Esophagus muscularis mucosa (tissue), 4 donors: ENCODE measurements around the gene RYR2. TPM values are rescaled to one million over a fixed set of nuclear protein-coding genes. Genes with fewer than 3 reads are reported as not detected.
A peak's percentile ranks its signal among the peaks of the same experiment; 100 is the strongest.

Experiments
- DNase-seq: peaks from one replicate; pipeline ENCODE4 v3.0.0-alpha.2; 2017; ENCODE audit errors: extremely low spot score
- H3K27ac ChIP-seq, 4 donors: fragments of 200-600 bp; sonication (generic); replicated peaks in 1 of 4; 1 replicate in 3 of 4; 2 replicates in 1 of 4; pipeline ENCODE4 v1.5.1; 2016 to 2019; ENCODE audit warnings: mild to moderate bottlenecking in 1 of 4
- H3K27me3 ChIP-seq, 4 donors: fragments of 200-600 bp; sonication (generic); one replicate each; pipeline versions ENCODE4 v1.5.1 to v1.6.0; 2016 to 2019
- H3K36me3 ChIP-seq, 4 donors: fragments of 200-600 bp; sonication (generic); one replicate each; pipeline ENCODE4 v1.5.1; 2016 to 2019
- H3K4me1 ChIP-seq, 4 donors: fragments of 200-600 bp; sonication (generic); one replicate each; pipeline ENCODE4 v1.5.1; 2016 to 2019
- H3K4me3 ChIP-seq, 4 donors: fragments of 200-600 bp; sonication (generic); 1 replicate in 2 of 4; 2 replicates in 2 of 4; pipeline ENCODE4 v1.5.1; 2016 to 2019; ENCODE audit warnings: mild to moderate bottlenecking in 4 of 4, moderate library complexity in 1 of 4
- H3K9me3 ChIP-seq, 4 donors: fragments of 200-600 bp; sonication (generic); 1 replicate in 3 of 4; 2 replicates in 1 of 4; pipeline ENCODE4 v1.5.1; 2016 to 2019
- EP300 ChIP-seq: sonication (generic); formaldehyde crosslinking; IDR thresholded peaks from one replicate; pipeline ENCODE4 v1.6.1; 2017; ENCODE audit warnings: antibody characterized with exemption
- POLR2A ChIP-seq: fragments of 450-650 bp; IDR thresholded peaks from one replicate; pipeline ENCODE4 v1.6.1; 2017; ENCODE audit warnings: antibody characterized with exemption, moderate library complexity, mild to moderate bottlenecking, low read depth
- POLR2AphosphoS5 ChIP-seq, 2 donors: sonication (generic); formaldehyde crosslinking; IDR thresholded peaks; one replicate each; pipeline ENCODE4 v1.6.1; 2017; ENCODE audit warnings: antibody characterized with exemption in 2 of 2
- WGBS: methylation state at CpG from one replicate; pipeline ENCODE4 v1.1.5; 2018; 5-methylcytosine and 5-hydroxymethylcytosine counted together
- intact Hi-C: fragments of 100-400 bp; cut with DNase I; formaldehyde crosslinking; loops from one replicate; pipeline ENCODE4 v1.15.1; 2023
- total RNA-seq, 4 donors: library from RNA; depleted of rRNA; stranded (reverse); fragments of >200 nt; gene quantifications; one replicate each; pipeline versions ENCODE4 v1.1.0 to v1.2.1, GENCODE V29; 2016
- TF ChIP-seq, protein P1 (sequence below), 3 experiments: fragments of 200-600 bp in 2 of 3; fragments of 450-650 bp in 1 of 3; sonication (generic) in 2 of 3; IDR thresholded peaks; one replicate each; pipeline ENCODE4 v1.5.1; 2017 to 2019; ENCODE audit warnings: antibody characterized with exemption in 3 of 3, mild to moderate bottlenecking in 2 of 3, moderate library complexity in 1 of 3

RYR2 gene
- total RNA-seq, 4 donors from 2014 or later = 29.8 to 56.3 (median 38.9) TPM

GRCh38 chr1:237219751-237220642 lies 178.0 kb downstream of the RYR2 start:
- no peaks in the 10 kb centered on the region for H3K9me3 ChIP-seq
- peaks cover 18 to 39% (median 26%) of the 10 kb centered on the region in 4 donors for H3K4me1 ChIP-seq
- TF ChIP-seq POLR2AphosphoS5 (IDR thresholded peaks at IDR 0.05) = no peak
- TF ChIP-seq POLR2A = no peak
- TF ChIP-seq, protein P1, sequence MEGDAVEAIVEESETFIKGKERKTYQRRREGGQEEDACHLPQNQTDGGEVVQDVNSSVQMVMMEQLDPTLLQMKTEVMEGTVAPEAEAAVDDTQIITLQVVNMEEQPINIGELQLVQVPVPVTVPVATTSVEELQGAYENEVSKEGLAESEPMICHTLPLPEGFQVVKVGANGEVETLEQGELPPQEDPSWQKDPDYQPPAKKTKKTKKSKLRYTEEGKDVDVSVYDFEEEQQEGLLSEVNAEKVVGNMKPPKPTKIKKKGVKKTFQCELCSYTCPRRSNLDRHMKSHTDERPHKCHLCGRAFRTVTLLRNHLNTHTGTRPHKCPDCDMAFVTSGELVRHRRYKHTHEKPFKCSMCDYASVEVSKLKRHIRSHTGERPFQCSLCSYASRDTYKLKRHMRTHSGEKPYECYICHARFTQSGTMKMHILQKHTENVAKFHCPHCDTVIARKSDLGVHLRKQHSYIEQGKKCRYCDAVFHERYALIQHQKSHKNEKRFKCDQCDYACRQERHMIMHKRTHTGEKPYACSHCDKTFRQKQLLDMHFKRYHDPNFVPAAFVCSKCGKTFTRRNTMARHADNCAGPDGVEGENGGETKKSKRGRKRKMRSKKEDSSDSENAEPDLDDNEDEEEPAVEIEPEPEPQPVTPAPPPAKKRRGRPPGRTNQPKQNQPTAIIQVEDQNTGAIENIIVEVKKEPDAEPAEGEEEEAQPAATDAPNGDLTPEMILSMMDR (IDR thresholded peaks at IDR 0.05) = peak in 2 of 3 experiments; percentile 19 to 29
- no peak for TF ChIP-seq EP300
- peak overlapping the region in 2 of 4 donors; percentile 8 to 19 for H3K4me3 ChIP-seq
- 26% methylated on average over 11 of the region's 11 CpGs for WGBS
- peak overlapping the region; percentile 13 to 58 (median 50) for H3K27ac ChIP-seq
- DNase-seq = no peak
- intact Hi-C loops = no loop called here
- H3K36me3 ChIP-seq = no peaks in the 10 kb centered on the region
- H3K27me3 ChIP-seq = no peaks in the 10 kb centered on the region

DNA sequence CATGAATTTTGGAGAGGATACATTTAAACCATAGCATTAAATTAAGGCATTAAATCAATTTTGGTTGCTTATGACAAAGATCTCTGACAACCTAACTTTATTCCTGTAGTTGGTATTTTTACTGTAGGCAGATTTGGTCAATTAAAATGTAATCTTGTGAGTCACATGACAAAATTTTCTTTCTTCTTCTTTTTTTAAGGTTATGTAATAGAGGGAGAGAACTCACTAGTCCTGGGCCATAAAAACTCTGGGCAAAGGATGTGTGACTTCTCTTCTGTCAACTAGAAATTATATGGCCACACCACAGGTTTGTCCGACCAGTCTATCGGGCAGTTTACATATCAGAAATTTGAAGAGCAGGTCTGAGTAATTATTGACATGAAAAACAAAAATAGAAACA lies 181.4 kb downstream of the RYR2 start:
- no peak for DNase-seq
- TF ChIP-seq, protein P1 (IDR thresholded peaks at IDR 0.05) = no peak
- no peak for TF ChIP-seq POLR2A
- TF ChIP-seq POLR2AphosphoS5 (IDR thresholded peaks at IDR 0.05) = no peak
- no peak for TF ChIP-seq EP300
- intact Hi-C loops = no loop called here
- H3K9me3 ChIP-seq = no peaks in the 10 kb centered on the region
- H3K4me3 ChIP-seq = no peak overlapping the region
- H3K27me3 ChIP-seq = no peaks in the 10 kb centered on the region
- peaks cover 35 to 49% (median 45%) of the 10 kb centered on the region in 4 donors for H3K4me1 ChIP-seq
- no peak overlapping the region for H3K27ac ChIP-seq
- WGBS = 96% methylated on average over 2 of the region's 2 CpGs
- H3K36me3 ChIP-seq = no peaks in the 10 kb centered on the region

GRCh38 chr1:237226177-237226944 lies 184.4 kb downstream of the RYR2 start:
- Histone ChIP-seq H3K27ac (no peak overlapping the region), H3K4me3 (no peak overlapping the region), H3K9me3 (no peaks in the 10 kb centered on the region), H3K36me3 (no peaks in the 10 kb centered on the region), H3K4me1 (peaks cover 25 to 43% (median 33%) of the 10 kb centered on the region in 4 donors), H3K27me3 (no peaks in the 10 kb centered on the region)
- 71% methylated on average over 13 of the region's 13 CpGs for WGBS
- TF ChIP-seq EP300 (no peak), POLR2A (no peak), POLR2AphosphoS5 (IDR thresholded peaks at IDR 0.05) (no peak)
- TF ChIP-seq, protein P1 (IDR thresholded peaks at IDR 0.05) = no peak
- intact Hi-C loops = no loop called here
- DNase-seq = no peak

- H3K27ac ChIP-seq = no peak overlapping the region
- TF ChIP-seq, protein P1 (IDR thresholded peaks at IDR 0.05) = no peak
- no peak for TF ChIP-seq POLR2A
- no peak for TF ChIP-seq EP300
- no peak for TF ChIP-seq POLR2AphosphoS5 (IDR thresholded peaks at IDR 0.05)
- H3K27me3 ChIP-seq = no peaks in the 10 kb centered on the region
- H3K4me3 ChIP-seq = no peak overlapping the region
- no peak for DNase-seq
- H3K36me3 ChIP-seq = no peaks in the 10 kb centered on the region
- WGBS = 80% methylated on average over 4 of the region's 4 CpGs
- intact Hi-C loops = no loop called here
- H3K4me1 ChIP-seq = peaks cover 30 to 37% (median 33%) of the 10 kb centered on the region in 4 donors
- H3K9me3 ChIP-seq = no peaks in the 10 kb centered on the region
Measured at GRCh38 chr1:237227476-237227875, 185.5 kb downstream of the RYR2 start.
